GM18867 (cell line): ENCODE data around the gene ATG7.
A peak's percentile ranks its signal among the peaks of the same experiment; 100 is the strongest.
"Not testable (repeated sequence)": the region's sequence is repeated elsewhere in the genome, so short reads cannot be mapped to it uniquely, and the experiment has no call there.

Experiments used
- ATAC-seq: cut with Tn5 transposase; IDR thresholded peaks from one replicate; pipeline ENCODE4 v1.9.1; 2021; ENCODE audit warnings: mild to moderate bottlenecking, moderate library complexity; ENCODE audit not compliant: unreplicated experiment

ATG7 gene

GRCh38 chr3:11250902-11251806, 21.0 kb upstream of the ATG7 start:
- no peak for ATAC-seq

GRCh38 chr3:11251807-11252176, 20.4 kb upstream of the ATG7 start:
- ATAC-seq: no peak

- ATAC-seq: no peak
Observed at GRCh38 chr3:11254876-11255275, 17.3 kb upstream of the ATG7 start.

GRCh38 chr3:11255537-11255936, 16.7 kb upstream of the ATG7 start:
- not testable (repeated sequence) for ATAC-seq

DNA sequence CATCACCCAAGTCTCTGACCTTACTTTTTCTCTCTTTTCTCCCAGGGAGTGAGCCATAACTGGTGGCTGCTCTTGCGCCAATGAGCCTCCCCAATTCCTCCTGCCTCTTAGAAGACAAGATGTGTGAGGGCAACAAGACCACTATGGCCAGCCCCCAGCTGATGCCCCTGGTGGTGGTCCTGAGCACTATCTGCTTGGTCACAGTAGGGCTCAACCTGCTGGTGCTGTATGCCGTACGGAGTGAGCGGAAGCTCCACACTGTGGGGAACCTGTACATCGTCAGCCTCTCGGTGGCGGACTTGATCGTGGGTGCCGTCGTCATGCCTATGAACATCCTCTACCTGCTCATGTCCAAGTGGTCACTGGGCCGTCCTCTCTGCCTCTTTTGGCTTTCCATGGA, 13.2 kb upstream of the ATG7 start:
- ATAC-seq: no peak

- ATAC-seq: no peak
Observed at GRCh38 chr3:11260460-11260859, 11.7 kb upstream of the ATG7 start.

DNA sequence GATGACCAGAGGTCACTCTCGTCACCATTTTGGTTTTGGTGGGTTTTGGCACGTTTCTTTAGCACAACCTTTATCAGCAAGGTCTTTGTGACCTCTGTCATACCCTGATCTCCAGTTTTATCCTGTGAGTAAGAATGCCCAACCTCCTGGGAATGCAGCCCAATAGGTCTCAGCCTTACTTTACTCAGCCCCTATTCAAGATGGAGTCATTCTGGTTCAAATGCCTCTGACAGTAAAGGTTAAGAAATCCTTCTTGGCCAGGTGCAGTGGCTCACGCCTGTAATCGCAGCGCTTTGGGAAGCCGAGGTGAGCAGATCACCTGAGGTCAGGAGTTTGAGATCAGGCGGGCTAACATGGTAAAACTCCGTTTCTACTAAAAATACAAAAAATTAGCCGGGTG, 3.2 kb upstream of the ATG7 start:
- no peak for ATAC-seq

DNA sequence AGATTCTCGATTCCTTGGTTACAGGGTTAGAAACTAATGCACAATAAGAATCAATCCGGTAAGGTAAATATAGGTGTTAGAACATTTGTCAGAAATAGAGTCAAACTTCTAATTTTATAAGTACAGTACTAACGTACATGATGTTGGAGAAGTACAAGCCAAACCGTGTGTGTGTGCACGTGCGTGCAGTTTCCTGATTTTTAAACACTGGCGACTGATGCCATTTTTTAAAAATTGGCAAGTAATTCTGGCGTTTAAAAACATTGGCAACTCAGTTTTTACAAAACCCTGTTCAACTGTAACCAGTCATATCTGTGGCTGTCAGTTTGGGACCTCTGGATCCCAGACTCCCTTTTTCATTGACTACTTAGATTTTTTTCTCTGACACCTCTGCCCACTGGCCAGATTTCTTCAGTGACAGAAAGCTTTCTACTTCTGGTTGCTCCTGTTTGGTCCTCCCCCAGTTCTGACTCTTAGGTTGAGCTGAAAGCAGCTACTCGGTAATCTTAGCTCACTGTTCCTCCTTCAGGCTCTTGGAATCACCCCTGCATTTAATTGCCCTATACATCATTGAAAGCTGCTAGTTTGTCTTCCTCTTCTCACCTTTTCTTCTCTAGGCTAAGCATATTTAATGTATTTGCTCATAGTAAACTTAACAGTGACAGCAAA, 843 bp downstream of the ATG7 start:
- no peak for ATAC-seq

DNA sequence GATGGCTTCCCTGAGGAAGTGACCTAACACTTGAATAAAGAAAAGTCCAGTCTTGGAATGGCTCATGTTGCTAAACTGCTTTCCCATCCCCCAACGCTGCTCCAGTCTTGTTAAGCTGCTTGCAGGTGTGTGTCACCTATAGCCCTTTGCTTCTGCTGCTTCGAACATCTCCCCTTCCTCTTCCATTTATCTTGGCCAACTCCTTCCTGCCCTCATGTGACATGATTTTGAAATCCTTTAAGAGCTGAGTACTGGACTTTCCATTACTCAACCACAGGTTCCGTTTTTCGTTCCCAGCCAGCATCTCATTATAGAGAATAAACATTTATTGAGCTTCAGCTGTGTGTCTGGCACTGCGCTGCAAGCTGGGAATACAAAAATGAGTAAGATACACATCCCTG, 1.7 kb downstream of the ATG7 start:
- ATAC-seq: no peak

DNA sequence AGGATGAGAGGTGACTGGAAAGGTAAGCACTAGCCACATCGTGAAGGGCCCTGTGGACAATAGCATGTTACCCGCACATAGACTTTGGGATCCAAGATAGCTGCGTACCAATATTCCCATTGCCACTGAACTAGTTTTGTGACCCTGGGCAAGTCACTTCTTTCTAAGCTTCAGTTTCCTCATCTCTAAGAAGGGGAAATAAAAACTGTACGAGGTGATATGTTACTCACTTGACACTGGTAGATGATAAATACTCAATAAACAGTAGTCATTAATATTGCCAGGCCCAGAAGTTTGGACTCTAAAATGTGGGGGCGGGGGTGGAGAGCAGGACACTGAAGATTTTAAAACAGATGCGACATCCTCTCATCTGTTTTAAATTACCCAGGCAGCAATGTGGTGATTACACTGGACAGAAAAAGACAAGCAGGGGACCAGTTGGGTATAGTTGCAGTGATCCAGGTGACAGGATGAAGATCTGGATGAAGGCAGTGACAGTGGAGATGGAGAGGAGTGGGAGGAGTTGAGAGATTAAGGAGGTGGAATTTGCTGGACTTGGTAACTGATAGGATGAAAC, 2.5 kb downstream of the ATG7 start:
- no peak for ATAC-seq

- no peak for ATAC-seq
Observed at GRCh38 chr3:11275926-11276325, 3.7 kb downstream of the ATG7 start.

DNA sequence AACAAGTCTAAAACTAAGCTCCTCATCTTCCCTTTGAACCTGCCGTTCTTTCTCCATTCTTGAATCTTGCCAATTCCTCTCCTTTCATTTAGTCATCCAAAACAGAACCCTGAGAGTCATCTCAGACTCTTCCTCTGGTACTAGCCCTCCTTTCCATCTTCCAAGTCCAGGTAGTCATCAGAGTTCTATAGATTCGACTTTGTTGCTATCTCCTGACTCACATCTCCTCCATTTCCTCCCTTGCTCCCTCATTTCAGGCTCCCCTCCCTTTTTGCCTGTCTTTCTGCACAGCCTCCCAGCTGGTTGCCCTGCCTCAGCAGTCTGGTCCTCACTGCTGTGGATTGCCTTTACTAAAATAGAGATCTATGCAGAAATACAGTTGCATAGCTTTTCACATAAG, 4.7 kb downstream of the ATG7 start:
- no peak for ATAC-seq

DNA sequence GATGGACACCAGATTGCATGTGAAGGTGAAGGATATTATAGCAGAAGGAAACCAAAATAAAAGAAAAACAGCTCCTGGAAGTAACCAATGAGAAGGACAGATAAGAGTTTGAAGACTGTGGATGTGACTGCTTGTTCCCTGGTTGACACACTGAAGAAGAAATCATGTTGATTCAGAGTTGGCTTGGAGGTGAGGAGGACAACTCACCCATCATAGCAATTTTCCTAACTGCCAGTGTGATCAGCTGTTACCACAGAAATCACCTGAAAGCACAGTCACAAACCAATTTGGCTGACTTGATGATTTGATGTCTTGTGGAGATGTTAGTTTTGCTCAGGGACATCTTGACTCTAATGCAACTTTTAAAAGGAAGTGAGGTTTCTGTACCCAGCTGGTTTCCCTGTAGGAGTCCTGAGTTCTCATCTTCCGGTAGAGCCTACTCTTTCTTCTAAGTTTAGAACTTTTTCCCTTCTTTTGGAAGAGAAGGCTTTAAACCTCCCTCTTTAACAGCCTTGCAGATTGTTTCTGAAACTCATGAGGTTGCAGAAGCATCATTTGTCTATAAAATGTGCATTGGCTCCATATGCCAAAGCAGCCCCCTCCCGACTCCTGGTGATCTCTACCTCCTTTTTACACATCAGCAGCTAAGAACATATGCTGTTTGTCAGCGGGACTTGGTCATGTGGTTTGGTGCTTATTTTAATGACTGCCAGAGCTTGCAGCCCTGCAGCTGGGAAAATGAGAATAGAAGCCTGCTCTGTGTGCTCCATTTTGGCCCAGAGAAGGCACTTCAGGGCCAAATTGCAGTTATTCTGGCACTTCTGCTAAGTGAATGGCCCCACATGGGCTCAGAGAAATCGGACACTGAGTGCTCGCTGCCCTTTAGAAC, 10.3 kb downstream of the ATG7 start:
- ATAC-seq: no peak

GRCh38 chr3:11283139-11283475, 10.9 kb downstream of the ATG7 start:
- ATAC-seq: no peak

GRCh38 chr3:11284011-11284410, 11.8 kb downstream of the ATG7 start:
- no peak for ATAC-seq

GRCh38 chr3:11285471-11285870, 13.3 kb downstream of the ATG7 start:
- ATAC-seq: no peak

DNA sequence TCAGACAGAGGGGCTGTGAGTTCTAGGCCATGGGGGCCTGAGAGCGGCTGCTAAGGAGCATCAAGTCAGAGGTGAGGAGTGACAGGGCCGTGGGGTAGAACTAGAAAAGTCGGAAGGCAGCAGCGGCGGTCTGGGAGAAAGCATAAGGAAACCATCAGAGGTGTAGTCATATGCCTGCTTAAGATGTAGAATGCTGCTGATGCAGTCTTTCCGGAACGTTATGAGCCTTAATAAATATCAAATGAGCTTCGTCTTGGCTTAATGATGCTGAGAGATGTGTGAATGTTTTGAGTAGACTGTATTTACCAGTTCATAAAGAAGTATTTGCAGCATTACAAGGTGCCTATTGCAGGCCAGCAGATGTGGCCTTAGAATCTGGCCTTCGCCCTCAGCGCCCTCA, 15.2 kb downstream of the ATG7 start:
- no peak for ATAC-seq

GRCh38 chr3:11288021-11288491, 15.9 kb downstream of the ATG7 start:
- ATAC-seq: no peak

GRCh38 chr3:11288786-11289637, 16.8 kb downstream of the ATG7 start:
- ATAC-seq: peak; percentile 59

DNA sequence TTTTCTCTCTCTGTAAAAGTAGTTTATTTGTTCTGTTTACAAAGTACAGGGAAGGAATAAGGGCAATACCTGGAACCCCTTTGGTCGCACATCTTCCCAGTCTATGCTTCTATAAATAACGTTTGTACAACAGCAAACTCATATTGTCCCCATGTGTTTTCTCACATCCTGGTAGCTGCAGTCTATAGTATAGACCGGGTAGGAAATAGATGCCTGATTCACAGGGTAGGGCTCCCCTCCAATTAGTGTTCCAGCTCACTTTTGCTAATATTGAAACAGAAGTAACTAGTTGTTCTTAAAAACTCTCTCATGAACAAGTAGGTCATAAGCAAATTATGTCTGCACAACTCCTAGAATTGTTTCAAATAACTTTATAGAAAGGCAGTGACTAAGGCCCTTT, 17.7 kb downstream of the ATG7 start:
- ATAC-seq: no peak
